Activated CD8-positive, alpha-beta T cell treated with anti-CD3 and anti-CD28 coated beads, Interleukin-2, amount 10 ng/mL, durations not matched to agents 7 days and 5 days (primary cell): Measurements from ENCODE around the gene FBXO44. TPM values are rescaled to one million over a fixed set of nuclear protein-coding genes. Genes with fewer than 3 reads are reported as not detected.

Experiments used
- ATAC-seq: fragments of 150-1000 bp; cut with Tn5 transposase; one replicate; pipeline ENCODE4 v1.10.0; 2021; ENCODE audit warnings: moderate library complexity
- CTCF ChIA-PET: fragments of 350-600 bp; sonication (Branson Sonifier 250); formaldehyde crosslinking; loops from one replicate; lab custom pipeline; 2021; ENCODE audit warnings: antibody characterized with exemption; lab: Charles Lee
- POLR2A ChIA-PET: fragments of 350-600 bp; sonication (Branson Sonifier 250); formaldehyde crosslinking; loops from one replicate; lab custom pipeline; 2021; ENCODE audit warnings: antibody characterized with exemption; lab: Charles Lee
- DNase-seq: peaks from one replicate; pipeline ENCODE4 v3.0.0-alpha.2; 2020
- H3K27ac Mint-ChIP-seq: one replicate; pipeline ENCODE4 v1.8.0; 2021; ENCODE audit warnings: mild to moderate bottlenecking, mixed read lengths
- H3K27me3 Mint-ChIP-seq: one replicate; pipeline ENCODE4 v1.8.0; 2021; ENCODE audit warnings: low read depth, mixed read lengths
- H3K36me3 Mint-ChIP-seq: one replicate; pipeline ENCODE4 v1.8.0; 2021; ENCODE audit warnings: low read depth, mixed read lengths
- H3K4me1 Mint-ChIP-seq: one replicate; pipeline ENCODE4 v1.8.0; 2021; ENCODE audit warnings: low read depth, mixed read lengths
- H3K4me3 Mint-ChIP-seq: one replicate; pipeline ENCODE4 v1.8.0; 2021; ENCODE audit warnings: mild to moderate bottlenecking, mixed read lengths
- H3K9me3 Mint-ChIP-seq: one replicate; pipeline ENCODE4 v1.8.0; 2022; ENCODE audit warnings: mixed read lengths; ENCODE audit not compliant: insufficient read depth
- total RNA-seq, 2 experiments: library from RNA; stranded (reverse); gene quantifications; one replicate each; pipeline ENCODE4 v1.2.3, GENCODE V29; 2021

FBXO44 gene
- total RNA-seq, 2 experiments from 2014 or later, result 39.7 to 42.3 TPM

GRCh38 chr1:11650331-11650991 is 4.2 kb upstream of the FBXO44 start:
- DNase-seq (peak; percentile 93), ATAC-seq (peak; percentile 74)
- ChIA-PET CTCF (interaction anchor here (0.8 to 7.2 kb wide), 18 partner anchors 8 to 1155 kb away, joined by 3 to 86 read pairs (median 7); partner anchors contain the start of genes AGTRAP, CLCN6, FBXO6 and MAD2L2), POLR2A (interaction anchor here (0.6 to 2.2 kb wide), 4 partner anchors 14 to 258 kb away, joined by 6 to 14 read pairs (median 10); partner anchors contain the start of gene FBXO6)
- H3K27ac Mint-ChIP-seq, result peak overlapping the region; percentile 60
- no peaks in the 10 kb centered on the region for H3K36me3 Mint-ChIP-seq
- H3K4me1 Mint-ChIP-seq, result peaks cover 30% of the 10 kb centered on the region
- peak overlapping the region; percentile 72 for H3K4me3 Mint-ChIP-seq
- H3K27me3 Mint-ChIP-seq, result peaks cover 2% of the 10 kb centered on the region
- no peaks in the 10 kb centered on the region for H3K9me3 Mint-ChIP-seq

GRCh38 chr1:11651017-11651416 is 3.7 kb upstream of the FBXO44 start:
- Mint-ChIP-seq H3K36me3 (peaks cover 2% of the 10 kb centered on the region), H3K27me3 (peaks cover 2% of the 10 kb centered on the region), H3K9me3 (no peaks in the 10 kb centered on the region), H3K4me1 (peaks cover 36% of the 10 kb centered on the region), H3K27ac (peak overlapping the region; percentile 60), H3K4me3 (peak overlapping the region; percentile 72)
- ChIA-PET POLR2A (interaction anchor here (0.6 to 2.2 kb wide), 4 partner anchors 31 to 389 kb away, joined by 3 to 14 read pairs (median 10); partner anchors contain the start of gene MTOR), CTCF (interaction anchor here (0.9 to 7.2 kb wide), 16 partner anchors 9 to 614 kb away, joined by 3 to 86 read pairs (median 8); partner anchors contain the start of genes AGTRAP, CLCN6, FBXO6 and MAD2L2)
- no peak for ATAC-seq
- DNase-seq, result no peak

- Mint-ChIP-seq H3K4me1 (peaks cover 39% of the 10 kb centered on the region), H3K9me3 (no peaks in the 10 kb centered on the region), H3K27ac (no peak overlapping the region), H3K4me3 (no peak overlapping the region), H3K36me3 (peaks cover 9% of the 10 kb centered on the region), H3K27me3 (peaks cover 2% of the 10 kb centered on the region)
- CTCF ChIA-PET, result interaction anchor here (1.9 to 7.2 kb wide), 7 partner anchors 10 to 614 kb away, joined by 4 to 86 read pairs (median 19); partner anchors contain the start of gene FBXO6
- no peak for DNase-seq
- POLR2A ChIA-PET, result interaction anchor here (1.2 to 4.2 kb wide), 4 partner anchors 12 to 257 kb away, joined by 4 to 30 read pairs (median 18); partner anchors contain the start of gene FBXO6
- ATAC-seq, result no peak
Measured at GRCh38 chr1:11652203-11652780, 2.4 kb upstream of the FBXO44 start.

GRCh38 chr1:11653101-11653860 is 1.4 kb upstream of the FBXO44 start:
- POLR2A ChIA-PET, result interaction anchor here (1.2 to 4.2 kb wide), 4 partner anchors 11 to 256 kb away, joined by 4 to 30 read pairs (median 18); partner anchors contain the start of gene FBXO6
- no peak overlapping the region for H3K27ac Mint-ChIP-seq

GRCh38 chr1:11653861-11654136 is 878 bp upstream of the FBXO44 start:
- ATAC-seq, result no peak
- H3K27me3 Mint-ChIP-seq, result peaks cover 2% of the 10 kb centered on the region
- no peak for DNase-seq
- H3K9me3 Mint-ChIP-seq, result no peaks in the 10 kb centered on the region
- H3K4me1 Mint-ChIP-seq, result peaks cover 40% of the 10 kb centered on the region
- H3K36me3 Mint-ChIP-seq, result peaks cover 18% of the 10 kb centered on the region
- POLR2A ChIA-PET, result interaction anchor here (2.3 to 4.2 kb wide), 3 partner anchors 10 to 254 kb away, joined by 11 to 30 read pairs (median 24); partner anchors contain the start of gene FBXO6
- no peak overlapping the region for H3K27ac Mint-ChIP-seq
- CTCF ChIA-PET, result interaction anchor here (1.1 to 7.2 kb wide), 4 partner anchors 10 to 238 kb away, joined by 3 to 86 read pairs (median 22); partner anchors contain the start of gene FBXO6
- H3K4me3 Mint-ChIP-seq, result peak overlapping the region; percentile 40

More at GRCh38 chr1:11653101-11653860, 1.4 kb upstream of the FBXO44 start:
- DNase-seq, result no peak
- peaks cover 15% of the 10 kb centered on the region for H3K36me3 Mint-ChIP-seq
- CTCF ChIA-PET, result interaction anchor here (1.1 to 7.2 kb wide), 5 partner anchors 11 to 615 kb away, joined by 3 to 86 read pairs (median 19); partner anchors contain the start of gene FBXO6
- H3K27me3 Mint-ChIP-seq, result peaks cover 2% of the 10 kb centered on the region
- ATAC-seq, result no peak
- H3K9me3 Mint-ChIP-seq, result no peaks in the 10 kb centered on the region
- H3K4me1 Mint-ChIP-seq, result peaks cover 43% of the 10 kb centered on the region
- peak overlapping the region; percentile 40 for H3K4me3 Mint-ChIP-seq

GRCh38 chr1:11654939-11655808 is 497 bp downstream of the FBXO44 start:
- Mint-ChIP-seq H3K4me3 (peak overlapping the region; percentile 74), H3K9me3 (no peaks in the 10 kb centered on the region), H3K36me3 (peaks cover 26% of the 10 kb centered on the region), H3K4me1 (peaks cover 32% of the 10 kb centered on the region), H3K27ac (no peak overlapping the region), H3K27me3 (no peaks in the 10 kb centered on the region)
- ChIA-PET CTCF (interaction anchor here (1.0 to 7.2 kb wide), 3 partner anchors 9 to 64 kb away, joined by 3 to 86 read pairs (median 25); partner anchors contain the start of gene FBXO6), POLR2A (interaction anchor here (3.8 to 4.2 kb wide), 2 partner anchors 9 to 253 kb away, joined by 15 to 30 read pairs; partner anchors contain the start of gene FBXO6)
- ATAC-seq (peak; percentile 39), DNase-seq (no peak)

- peaks cover 23% of the 10 kb centered on the region for H3K4me1 Mint-ChIP-seq
- H3K36me3 Mint-ChIP-seq, result peaks cover 43% of the 10 kb centered on the region
- DNase-seq (no peak), ATAC-seq (no peak)
- ChIA-PET POLR2A (interaction anchor here (3.8 kb wide), 1 partner anchor 250 kb away, joined by 15 read pairs; no protein-coding TSS in a partner anchor), CTCF (no interaction called here)
- H3K9me3 Mint-ChIP-seq, result no peaks in the 10 kb centered on the region
- H3K27ac Mint-ChIP-seq, result no peak overlapping the region
- no peak overlapping the region for H3K4me3 Mint-ChIP-seq
- H3K27me3 Mint-ChIP-seq, result no peaks in the 10 kb centered on the region
Measured at GRCh38 chr1:11657654-11658053, 3.0 kb downstream of the FBXO44 start.

- no peak for DNase-seq
- ChIA-PET CTCF (interaction anchor here (1.1 kb wide), 1 partner anchor 13 kb away, joined by 4 read pairs; no protein-coding TSS in a partner anchor), POLR2A (interaction anchor here (3.8 kb wide), 1 partner anchor 249 kb away, joined by 15 read pairs; no protein-coding TSS in a partner anchor)
- ATAC-seq, result no peak
- Mint-ChIP-seq H3K4me3 (no peak overlapping the region), H3K9me3 (no peaks in the 10 kb centered on the region), H3K27me3 (no peaks in the 10 kb centered on the region), H3K36me3 (peaks cover 49% of the 10 kb centered on the region), H3K4me1 (peaks cover 27% of the 10 kb centered on the region), H3K27ac (no peak overlapping the region)
Measured at GRCh38 chr1:11658542-11658941, 3.9 kb downstream of the FBXO44 start.

GRCh38 chr1:11659748-11660147 is 5.1 kb downstream of the FBXO44 start:
- Mint-ChIP-seq H3K27me3 (no peaks in the 10 kb centered on the region), H3K27ac (no peak overlapping the region), H3K4me1 (peaks cover 26% of the 10 kb centered on the region), H3K4me3 (no peak overlapping the region), H3K36me3 (peaks cover 49% of the 10 kb centered on the region), H3K9me3 (no peaks in the 10 kb centered on the region)
- ChIA-PET POLR2A (interaction anchor here (1.1 to 1.2 kb wide), 2 partner anchors 41 to 248 kb away, joined by 3 to 4 read pairs; no protein-coding TSS in a partner anchor), CTCF (interaction anchor here (1.9 kb wide), 1 partner anchor 60 kb away, joined by 9 read pairs; no protein-coding TSS in a partner anchor)
- DNase-seq (no peak), ATAC-seq (no peak)

GRCh38 chr1:11661103-11661502 is 6.4 kb downstream of the FBXO44 start:
- no peak overlapping the region for H3K4me3 Mint-ChIP-seq
- POLR2A ChIA-PET, result interaction anchor here (1.2 kb wide), 1 partner anchor 247 kb away, joined by 4 read pairs; no protein-coding TSS in a partner anchor

More at GRCh38 chr1:11661103-11661502, 6.4 kb downstream of the FBXO44 start:
- DNase-seq, result no peak
- Mint-ChIP-seq H3K27ac (no peak overlapping the region), H3K4me1 (peaks cover 23% of the 10 kb centered on the region), H3K9me3 (no peaks in the 10 kb centered on the region), H3K36me3 (peaks cover 48% of the 10 kb centered on the region), H3K27me3 (no peaks in the 10 kb centered on the region)
- no peak for ATAC-seq
- CTCF ChIA-PET, result interaction anchor here (1.9 kb wide), 1 partner anchor 59 kb away, joined by 9 read pairs; no protein-coding TSS in a partner anchor
